Sigmoid colon (tissue), 7 donors: Measurements from ENCODE around the gene LAPTM4A. TPM values are rescaled to one million over a fixed set of nuclear protein-coding genes. Genes with fewer than 3 reads are reported as not detected.
"Not testable (repeated sequence)": the region's sequence is repeated elsewhere in the genome, so short reads cannot be mapped to it uniquely, and the experiment has no call there.

Experiments
- DNase-seq: peaks from one replicate; pipeline ENCODE4 v3.0.0-alpha.2; 2019
- H3K27ac ChIP-seq, 4 donors: fragments of 200-600 bp; sonication (generic); one replicate each; pipeline ENCODE4 v1.5.1; 2016 to 2019; ENCODE audit warnings: mild to moderate bottlenecking in 1 of 4
- H3K27me3 ChIP-seq, 3 donors: fragments of 200-600 bp; sonication (generic); one replicate each; pipeline ENCODE4 v1.5.1; 2019; ENCODE audit warnings: mild to moderate bottlenecking in 1 of 3
- H3K36me3 ChIP-seq, 4 donors: fragments of 200-600 bp; sonication (generic); one replicate each; pipeline ENCODE4 v1.5.1; 2016 to 2019
- H3K4me1 ChIP-seq, 4 donors: fragments of 200-600 bp; sonication (generic); one replicate each; pipeline ENCODE4 v1.5.1; 2017 to 2019
- H3K4me3 ChIP-seq, 4 donors: fragments of 200-600 bp; sonication (generic); one replicate each; pipeline ENCODE4 v1.5.1; 2017 to 2019; ENCODE audit warnings: mild to moderate bottlenecking in 2 of 4, moderate library complexity in 1 of 4
- H3K9me3 ChIP-seq, 4 donors: fragments of 200-600 bp in 3 of 4; sonication (generic) in 3 of 4; one replicate each; pipeline versions ENCODE4 v1.5.1 to v1.6.1; 2013 to 2019
- CTCF ChIP-seq, 4 experiments: fragments of 450-650 bp in 3 of 4; fragments of 200-600 bp in 1 of 4; IDR thresholded peaks; one replicate each; pipeline ENCODE4 v1.5.1; 2016 to 2019; ENCODE audit warnings: antibody characterized with exemption in 4 of 4, mild to moderate bottlenecking in 3 of 4, moderate library complexity in 2 of 4
- EP300 ChIP-seq, 4 donors: sonication (generic); formaldehyde crosslinking; IDR thresholded peaks; one replicate each; pipeline ENCODE4 v1.6.1; 2017; ENCODE audit warnings: antibody characterized with exemption in 4 of 4
- POLR2A ChIP-seq, 2 donors: fragments of 450-650 bp; IDR thresholded peaks; one replicate each; pipeline ENCODE4 v1.6.1; 2016; ENCODE audit warnings: antibody characterized with exemption in 2 of 2, mild to moderate bottlenecking in 2 of 2, moderate library complexity in 2 of 2
- POLR2AphosphoS5 ChIP-seq, 4 donors: sonication (generic); formaldehyde crosslinking; IDR thresholded peaks; one replicate each; pipeline ENCODE4 v1.6.1; 2017; ENCODE audit warnings: antibody characterized with exemption in 4 of 4
- WGBS, 2 donors: extraction: QIAGEN DNeasy Blood & Tissue Kit; methylation state at CpG; one replicate each; pipeline ENCODE4 v1.1.7; 2013; 5-methylcytosine and 5-hydroxymethylcytosine counted together
- intact Hi-C: fragments of 100-400 bp; cut with DNase I; formaldehyde crosslinking; loops from one replicate; pipeline ENCODE4 v1.15.1; 2023
- polyA plus RNA-seq, 3 donors: library from polyadenylated mRNA; stranded (reverse); fragments of 200-250 nt; gene quantifications; one replicate each; pipeline ENCODE4 v1.2.3, GENCODE V29; 2013
- total RNA-seq, 4 donors: library from RNA; depleted of rRNA; stranded (reverse); fragments of >200 nt; gene quantifications; one replicate each; pipeline ENCODE4 v1.1.0, GENCODE V29; 2016
- donor health status: healthy with polysubstance abuse.
- donor health status: Bipolar disorder and iron deficiency.
- donor health status: healthy.

LAPTM4A gene
- total and polyA plus RNA-seq, 7 donors: 59.2 to 246 (median 192) TPM

GRCh38 chr2:20092901-20093235 is 41.4 kb upstream of the LAPTM4A start:
- Histone ChIP-seq H3K36me3 (no peaks in the 10 kb centered on the region), H3K27ac (no peak overlapping the region), H3K4me1 (peaks cover 0 to 31% (median 24%) of the 10 kb centered on the region in 4 donors), H3K4me3 (no peak overlapping the region), H3K9me3 (no peaks in the 10 kb centered on the region), H3K27me3 (no peaks in the 10 kb centered on the region)
- intact Hi-C loops: no loop called here
- 90 to 92% methylated on average over 5 of the region's 5 CpGs for WGBS, 2 donors
- TF ChIP-seq POLR2AphosphoS5 (IDR thresholded peaks at IDR 0.05) (no peak), EP300 (IDR thresholded peaks at IDR 0.05) (no peak), CTCF (IDR thresholded peaks at IDR 0.05) (no peak), POLR2A (IDR thresholded peaks at IDR 0.05) (no peak)
- DNase-seq: no peak

GRCh38 chr2:20092226-20092900 is 40.9 kb upstream of the LAPTM4A start:
- Histone ChIP-seq H3K4me1 (peaks cover 0 to 31% (median 23%) of the 10 kb centered on the region in 4 donors), H3K27me3 (no peaks in the 10 kb centered on the region), H3K36me3 (no peaks in the 10 kb centered on the region), H3K27ac (peak overlapping the region; percentile 1 to 66 (median 58)), H3K9me3 (no peaks in the 10 kb centered on the region), H3K4me3 (no peak overlapping the region)
- intact Hi-C loops: no loop called here
- no peak for DNase-seq
- WGBS, 2 donors: 90% methylated on average over 15 of the region's 15 CpGs
- no peak for TF ChIP-seq CTCF (IDR thresholded peaks at IDR 0.05)
- no peak for TF ChIP-seq EP300 (IDR thresholded peaks at IDR 0.05)
- TF ChIP-seq POLR2A (IDR thresholded peaks at IDR 0.05): no peak
- TF ChIP-seq POLR2AphosphoS5 (IDR thresholded peaks at IDR 0.05): no peak

- WGBS, 2 donors: 69 to 74% methylated on average over 11 of the region's 11 CpGs
- H3K36me3 ChIP-seq: no peaks in the 10 kb centered on the region
- H3K4me1 ChIP-seq: peaks cover 0 to 31% (median 23%) of the 10 kb centered on the region in 4 donors
- H3K4me3 ChIP-seq: no peak overlapping the region
- peak; percentile 94 for DNase-seq
- no peaks in the 10 kb centered on the region for H3K27me3 ChIP-seq
- H3K27ac ChIP-seq: peak overlapping the region; percentile 53 to 66 (median 58)
- no peak for TF ChIP-seq POLR2A (IDR thresholded peaks at IDR 0.05)
- TF ChIP-seq POLR2AphosphoS5 (IDR thresholded peaks at IDR 0.05): peak; percentile 19 to 62 (median 46)
- peak in 1 of 4 donors; percentile 24 for TF ChIP-seq EP300 (IDR thresholded peaks at IDR 0.05)
- H3K9me3 ChIP-seq: no peaks in the 10 kb centered on the region
- intact Hi-C loops: no loop called here
Measured at GRCh38 chr2:20091305-20091991, 40.0 kb upstream of the LAPTM4A start.

- 92% methylated on average over 9 of the region's 9 CpGs for WGBS, 2 donors
- Histone ChIP-seq H3K36me3 (no peaks in the 10 kb centered on the region), H3K4me1 (peaks cover 0 to 31% (median 23%) of the 10 kb centered on the region in 4 donors), H3K4me3 (no peak overlapping the region), H3K27me3 (no peaks in the 10 kb centered on the region), H3K9me3 (no peaks in the 10 kb centered on the region), H3K27ac (no peak overlapping the region)
- no peak for DNase-seq
- intact Hi-C loops: no loop called here
- TF ChIP-seq POLR2A (IDR thresholded peaks at IDR 0.05) (no peak), POLR2AphosphoS5 (IDR thresholded peaks at IDR 0.05) (no peak), CTCF (IDR thresholded peaks at IDR 0.05) (no peak), EP300 (IDR thresholded peaks at IDR 0.05) (no peak)
Measured at GRCh38 chr2:20089715-20090464, 38.5 kb upstream of the LAPTM4A start.

- DNase-seq, H3K36me3 ChIP-seq, H3K27me3 ChIP-seq, H3K4me3 ChIP-seq, H3K4me1 ChIP-seq, H3K27ac ChIP-seq, H3K9me3 ChIP-seq, intact Hi-C loops: not testable (repeated sequence)
- WGBS, 2 donors: 83 to 89% methylated on average over 4 of the region's 4 CpGs
Measured at GRCh38 chr2:20085909-20086308, 34.5 kb upstream of the LAPTM4A start.

- H3K4me3 ChIP-seq, intact Hi-C loops, DNase-seq, H3K4me1 ChIP-seq, H3K36me3 ChIP-seq, H3K9me3 ChIP-seq, H3K27me3 ChIP-seq, H3K27ac ChIP-seq: not testable (repeated sequence)
- 92 to 93% methylated on average over 8 of the region's 8 CpGs for WGBS, 2 donors
Measured at GRCh38 chr2:20082812-20083211, 31.4 kb upstream of the LAPTM4A start.
